ENCODE data around the gene HUS1. TPM values are rescaled to one million over a fixed set of nuclear protein-coding genes. Genes with fewer than 3 reads are reported as not detected.

Gene HUS1
- total RNA-seq, 6 donors from 2014 or later = 24.2 to 38.8 (median 26.7) TPM

DNA sequence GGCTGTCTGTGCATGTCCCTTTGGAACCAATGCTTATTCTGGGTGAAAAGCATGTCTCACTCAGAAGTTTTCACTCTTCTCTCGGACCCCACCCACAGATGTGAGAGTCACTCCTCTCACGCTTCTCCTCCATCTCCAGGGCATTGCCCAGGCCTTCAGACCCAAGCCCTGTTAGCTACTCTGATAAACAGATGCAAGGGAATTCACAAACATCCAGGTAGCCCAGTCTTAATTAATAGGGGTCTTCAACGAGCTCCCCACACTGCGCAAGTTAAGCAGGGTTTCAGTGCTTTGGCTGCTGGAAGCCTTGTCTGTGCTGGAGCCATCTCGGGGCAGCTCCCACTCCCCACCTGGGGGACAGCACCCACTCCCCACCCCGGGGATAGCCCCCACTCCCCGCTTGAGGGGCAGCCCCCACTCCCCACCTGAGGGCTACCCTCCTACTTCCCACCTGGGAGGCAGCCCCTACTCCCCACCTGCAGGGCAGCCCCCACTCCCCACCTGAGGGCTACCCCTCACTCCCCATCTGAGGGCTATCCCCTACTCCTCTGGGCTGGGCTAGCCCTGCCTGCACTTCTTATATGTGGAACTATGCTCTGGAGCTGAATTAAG is 39.9 kb downstream of the HUS1 start:
- peaks cover 22 to 34% (median 27%) of the 10 kb centered on the region in 4 donors for H3K4me1 ChIP-seq
- no peaks in the 10 kb centered on the region for H3K36me3 ChIP-seq
- H3K27me3 ChIP-seq = no peaks in the 10 kb centered on the region
- TF ChIP-seq, protein P1, sequence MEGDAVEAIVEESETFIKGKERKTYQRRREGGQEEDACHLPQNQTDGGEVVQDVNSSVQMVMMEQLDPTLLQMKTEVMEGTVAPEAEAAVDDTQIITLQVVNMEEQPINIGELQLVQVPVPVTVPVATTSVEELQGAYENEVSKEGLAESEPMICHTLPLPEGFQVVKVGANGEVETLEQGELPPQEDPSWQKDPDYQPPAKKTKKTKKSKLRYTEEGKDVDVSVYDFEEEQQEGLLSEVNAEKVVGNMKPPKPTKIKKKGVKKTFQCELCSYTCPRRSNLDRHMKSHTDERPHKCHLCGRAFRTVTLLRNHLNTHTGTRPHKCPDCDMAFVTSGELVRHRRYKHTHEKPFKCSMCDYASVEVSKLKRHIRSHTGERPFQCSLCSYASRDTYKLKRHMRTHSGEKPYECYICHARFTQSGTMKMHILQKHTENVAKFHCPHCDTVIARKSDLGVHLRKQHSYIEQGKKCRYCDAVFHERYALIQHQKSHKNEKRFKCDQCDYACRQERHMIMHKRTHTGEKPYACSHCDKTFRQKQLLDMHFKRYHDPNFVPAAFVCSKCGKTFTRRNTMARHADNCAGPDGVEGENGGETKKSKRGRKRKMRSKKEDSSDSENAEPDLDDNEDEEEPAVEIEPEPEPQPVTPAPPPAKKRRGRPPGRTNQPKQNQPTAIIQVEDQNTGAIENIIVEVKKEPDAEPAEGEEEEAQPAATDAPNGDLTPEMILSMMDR (IDR thresholded peaks at IDR 0.05) = no peak
- TF ChIP-seq POLR2AphosphoS5 (IDR thresholded peaks at IDR 0.05) = no peak
- no peak for TF ChIP-seq EP300 (IDR thresholded peaks at IDR 0.05)
- no peak for TF ChIP-seq POLR2A (IDR thresholded peaks at IDR 0.05)
- 91 to 96% methylated on average over 6 of the region's 7 CpGs for WGBS, 2 donors
- no peak overlapping the region for H3K4me3 ChIP-seq
- peak overlapping the region; percentile 11 to 91 (median 84) for H3K27ac ChIP-seq
- H3K9me3 ChIP-seq = no peaks in the 10 kb centered on the region
- DNase-seq (peak in 1 of 2 donors; percentile 52), ATAC-seq (ENCODE audit: low FRiP score in 2 of 2) (no peak)

DNA sequence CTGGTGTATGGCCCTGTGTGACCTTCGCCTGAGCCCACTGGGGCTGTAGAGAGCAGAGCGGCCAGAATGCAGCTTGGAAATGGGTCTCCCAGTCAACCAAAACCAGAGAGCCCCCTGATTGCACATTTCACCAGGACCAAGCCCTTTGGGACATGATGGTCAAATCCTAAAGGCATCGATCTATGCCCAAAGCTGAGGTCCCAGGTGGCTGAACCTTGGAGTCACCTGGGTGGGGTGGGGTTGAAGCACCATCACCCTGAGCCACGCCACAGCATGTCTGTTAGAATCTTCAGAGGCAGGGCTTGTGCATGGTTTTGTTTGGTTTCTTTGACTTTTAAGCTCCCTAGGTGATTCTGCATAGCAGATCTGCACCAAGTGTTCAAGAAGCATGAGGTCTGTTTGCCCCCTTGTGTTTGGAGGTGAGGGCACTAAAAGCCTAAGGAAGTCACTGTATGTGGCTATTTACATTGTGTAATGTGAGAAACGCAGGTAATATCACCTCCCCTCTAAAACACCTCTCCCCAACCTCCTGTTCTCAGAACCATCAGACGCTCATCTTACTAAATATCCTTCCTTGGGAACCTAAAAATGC is 40.7 kb downstream of the HUS1 start:
- TF ChIP-seq POLR2AphosphoS5 (IDR thresholded peaks at IDR 0.05) (no peak), POLR2A (IDR thresholded peaks at IDR 0.05) (no peak), EP300 (IDR thresholded peaks at IDR 0.05) (no peak)
- TF ChIP-seq, protein P1 (IDR thresholded peaks at IDR 0.05) = no peak
- DNase-seq (no peak), ATAC-seq (ENCODE audit: low FRiP score in 2 of 2) (no peak)
- H3K36me3 ChIP-seq = no peaks in the 10 kb centered on the region
- WGBS, 2 donors = 92% methylated on average over 6 of the region's 6 CpGs
- no peaks in the 10 kb centered on the region for H3K27me3 ChIP-seq
- H3K27ac ChIP-seq = no peak overlapping the region
- peaks cover 22 to 34% (median 27%) of the 10 kb centered on the region in 4 donors for H3K4me1 ChIP-seq
- H3K9me3 ChIP-seq = no peaks in the 10 kb centered on the region
- no peak overlapping the region for H3K4me3 ChIP-seq

DNA sequence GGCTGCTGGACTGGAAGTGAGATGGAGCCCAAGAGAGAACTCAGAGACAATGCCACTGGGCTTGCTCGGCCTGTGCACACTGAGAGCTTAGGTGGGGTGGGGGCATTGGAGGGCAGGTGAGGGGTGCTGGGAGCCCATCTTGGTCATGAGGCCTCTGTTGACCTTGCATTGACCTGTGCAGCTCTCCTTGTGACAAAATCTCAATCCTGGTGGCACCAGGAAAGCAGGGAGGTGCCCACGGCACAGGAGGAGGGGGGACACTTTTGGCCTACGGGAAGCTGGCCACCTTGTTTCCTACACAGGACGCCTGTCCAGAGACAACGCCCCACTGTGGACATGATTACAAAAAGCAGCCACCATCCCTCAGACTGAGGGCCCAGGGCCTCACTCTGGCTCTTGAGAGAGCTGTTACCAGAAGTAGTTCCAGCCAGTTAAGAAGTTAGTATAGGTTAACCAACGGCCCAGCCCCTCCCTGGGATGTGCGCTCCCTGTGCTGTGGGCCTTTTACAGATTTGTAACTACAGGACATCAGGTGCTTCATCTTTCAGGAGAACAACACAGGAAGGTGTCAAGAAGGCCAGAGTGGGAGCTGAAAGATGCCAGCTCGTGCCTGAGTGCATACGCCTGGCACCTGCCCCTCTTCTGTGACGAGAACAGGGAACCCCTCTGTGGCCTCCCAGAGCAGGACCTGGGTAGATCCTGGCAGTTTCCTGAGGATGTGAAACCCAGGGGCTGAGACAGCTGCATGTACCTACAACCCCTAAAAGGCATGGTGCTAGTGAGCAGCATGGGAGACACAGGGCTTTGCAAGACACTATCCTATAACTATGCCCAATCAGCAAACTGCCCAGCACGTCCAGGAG is 41.5 kb downstream of the HUS1 start:
- ATAC-seq (ENCODE audit: low FRiP score in 2 of 2) (no peak), DNase-seq (no peak)
- no peaks in the 10 kb centered on the region for H3K27me3 ChIP-seq
- no peak for TF ChIP-seq POLR2AphosphoS5 (IDR thresholded peaks at IDR 0.05)
- no peak for TF ChIP-seq EP300 (IDR thresholded peaks at IDR 0.05)
- no peak for TF ChIP-seq POLR2A (IDR thresholded peaks at IDR 0.05)
- TF ChIP-seq, protein P1 (IDR thresholded peaks at IDR 0.05) = no peak
- 82 to 89% methylated on average over 5 to 10 of the region's 11 CpGs for WGBS, 2 donors
- H3K27ac ChIP-seq = no peak overlapping the region
- peaks cover 22 to 34% (median 27%) of the 10 kb centered on the region in 4 donors for H3K4me1 ChIP-seq
- H3K9me3 ChIP-seq = no peaks in the 10 kb centered on the region
- H3K4me3 ChIP-seq = no peak overlapping the region
- no peaks in the 10 kb centered on the region for H3K36me3 ChIP-seq

DNA sequence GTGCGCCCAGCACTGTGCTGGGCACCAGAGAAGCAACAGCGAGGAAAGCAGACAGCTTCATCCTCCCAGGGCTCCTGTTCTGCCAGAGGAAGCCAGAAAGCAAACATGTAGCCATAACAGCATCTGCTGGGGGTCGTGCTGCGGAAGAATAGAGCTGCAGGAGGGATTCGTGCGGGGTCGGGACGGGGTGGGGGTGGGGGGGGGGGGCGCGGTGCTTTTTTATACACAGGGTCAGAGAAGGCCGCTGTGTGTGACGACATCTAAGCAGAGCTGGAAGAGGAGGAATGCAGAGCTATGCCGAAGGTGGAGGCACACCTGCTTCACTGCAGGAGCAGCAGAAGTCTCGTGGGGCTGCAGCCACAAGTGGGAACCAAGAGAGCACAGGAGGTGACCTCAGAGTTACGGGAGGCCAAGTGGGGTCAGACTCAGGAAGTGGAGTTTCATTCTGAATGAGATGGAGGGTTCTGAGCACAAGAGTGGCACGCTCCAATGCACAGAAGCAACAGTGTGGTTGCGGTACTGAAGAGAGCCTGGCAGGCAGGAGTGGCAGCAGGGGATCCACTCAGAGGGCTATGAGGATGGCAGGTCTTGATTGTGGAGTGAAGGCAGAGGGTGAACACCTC is 42.2 kb downstream of the HUS1 start:
- Histone ChIP-seq H3K27ac (no peak overlapping the region), H3K9me3 (no peaks in the 10 kb centered on the region), H3K4me3 (no peak overlapping the region), H3K36me3 (no peaks in the 10 kb centered on the region), H3K27me3 (no peaks in the 10 kb centered on the region), H3K4me1 (peaks cover 19 to 29% (median 23%) of the 10 kb centered on the region in 4 donors)
- no peak for DNase-seq
- no peak for ATAC-seq (ENCODE audit: low FRiP score in 2 of 2)
- WGBS, 2 donors = 73 to 88% methylated on average over 16 to 17 of the region's 17 CpGs
- TF ChIP-seq, protein P1 (IDR thresholded peaks at IDR 0.05) = no peak
- TF ChIP-seq EP300 (IDR thresholded peaks at IDR 0.05) = no peak

Measured in upper lobe of left lung (tissue), 6 donors.